CD14-positive monocyte (primary cell): Measurements from ENCODE around the gene SH3YL1. TPM values are rescaled to one million over a fixed set of nuclear protein-coding genes. Genes with fewer than 3 reads are reported as not detected.

ENCODE experiments used
- DNase-seq, 3 donors: peaks; one replicate each; pipeline ENCODE4 v3.0.0-alpha.2; 2011 to 2022
- H2AFZ ChIP-seq: 2 replicates; pipeline ENCODE4 v1.6.0; 2012; ENCODE audit warnings: mild to moderate bottlenecking, low read depth, low read length, inconsistent platforms; ENCODE audit not compliant: insufficient read depth, poor library complexity, severe bottlenecking
- H3K27ac ChIP-seq, 2 donors: 1 replicate in 1 of 2; 2 replicates in 1 of 2; pipeline ENCODE4 v1.5.1; 2012 to 2013; ENCODE audit warnings: low read length in 2 of 2, control low read depth in 1 of 2, inconsistent platforms in 1 of 2, low read depth in 1 of 2, mild to moderate bottlenecking in 1 of 2
- H3K27me3 ChIP-seq, 2 donors: one replicate each; pipeline versions ENCODE4 v1.6.0 to v1.6.1; 2011 to 2013; ENCODE audit warnings: low read length in 2 of 2; ENCODE audit not compliant: control insufficient read depth in 2 of 2, insufficient read depth in 2 of 2
- H3K36me3 ChIP-seq, 2 donors: replicated peaks in 1 of 2; 1 replicate in 1 of 2; 2 replicates in 1 of 2; pipeline versions ENCODE4 v1.5.1 to v1.6.1; 2012 to 2013; ENCODE audit warnings: low read length in 2 of 2, control low read depth in 1 of 2, inconsistent platforms in 1 of 2, mild to moderate bottlenecking in 1 of 2; ENCODE audit not compliant: insufficient read depth in 2 of 2, control insufficient read depth in 1 of 2
- H3K4me1 ChIP-seq, 2 donors: 1 replicate in 1 of 2; 2 replicates in 1 of 2; pipeline versions ENCODE4 v1.5.1 to v1.6.1; 2012 to 2013; ENCODE audit warnings: low read length in 2 of 2, control low read depth in 1 of 2, inconsistent platforms in 1 of 2, mild to moderate bottlenecking in 1 of 2, moderate library complexity in 1 of 2; ENCODE audit not compliant: insufficient read depth in 2 of 2, control insufficient read depth in 1 of 2
- H3K4me2 ChIP-seq: replicated peaks from 2 replicates; pipeline ENCODE3; 2012; ENCODE audit warnings: low read length, moderate library complexity, mild to moderate bottlenecking; ENCODE audit not compliant: poor library complexity, severe bottlenecking; ENCODE audit errors: extremely low read depth
- H3K4me3 ChIP-seq, 3 experiments: fragments of 200-600 bp in 1 of 3; sonication (generic) in 1 of 3; replicated peaks in 1 of 3; 1 replicate in 2 of 3; 2 replicates in 1 of 3; pipeline ENCODE4 v1.5.1; 2011 to 2013; ENCODE audit warnings: low read length in 3 of 3, mild to moderate bottlenecking in 3 of 3, control low read depth in 2 of 3, low read depth in 2 of 3, inconsistent platforms in 1 of 3, moderate library complexity in 1 of 3
- H3K79me2 ChIP-seq: 2 replicates; pipeline ENCODE4 v1.6.0; 2012; ENCODE audit warnings: mild to moderate bottlenecking, control low read depth, inconsistent platforms, low read length, moderate library complexity; ENCODE audit not compliant: insufficient read depth
- H3K9ac ChIP-seq: 2 replicates; pipeline ENCODE4 v1.6.0; 2017; ENCODE audit warnings: low read length, mild to moderate bottlenecking; ENCODE audit not compliant: insufficient read depth, poor library complexity, severe bottlenecking
- H3K9me3 ChIP-seq, 2 donors: replicated peaks in 1 of 2; 1 replicate in 1 of 2; 2 replicates in 1 of 2; pipeline versions ENCODE4 v1.5.1 to v1.6.1; 2012 to 2013; ENCODE audit warnings: low read length in 2 of 2, control low read depth in 1 of 2; ENCODE audit not compliant: control insufficient read depth in 1 of 2, insufficient read depth in 1 of 2
- H4K20me1 ChIP-seq: 2 replicates; pipeline ENCODE4 v1.6.0; 2012; ENCODE audit warnings: mild to moderate bottlenecking, low read length, control low read depth, moderate library complexity; ENCODE audit not compliant: insufficient read depth
- H3K27ac Mint-ChIP-seq, 7 donors: one replicate each; pipeline ENCODE4 v1.8.0; 2020; ENCODE audit warnings: mild to moderate bottlenecking in 7 of 7, mixed read lengths in 7 of 7, moderate library complexity in 6 of 7, inconsistent platforms in 2 of 7
- H3K27me3 Mint-ChIP-seq, 3 donors: one replicate each; pipeline ENCODE4 v1.8.0; 2021 to 2022; ENCODE audit warnings: low read depth in 3 of 3, mild to moderate bottlenecking in 3 of 3, mixed read lengths in 3 of 3, moderate library complexity in 3 of 3, inconsistent platforms in 1 of 3
- H3K36me3 Mint-ChIP-seq, 2 donors: one replicate each; pipeline ENCODE4 v1.8.0; 2020; ENCODE audit warnings: mixed read lengths in 2 of 2, inconsistent platforms in 1 of 2, mild to moderate bottlenecking in 1 of 2
- H3K4me1 Mint-ChIP-seq: one replicate; pipeline ENCODE4 v1.8.0; 2020; ENCODE audit warnings: mild to moderate bottlenecking, mixed read lengths
- H3K4me3 Mint-ChIP-seq, 2 donors: one replicate each; pipeline ENCODE4 v1.8.0; 2020; ENCODE audit warnings: mild to moderate bottlenecking in 2 of 2, mixed read lengths in 2 of 2, moderate library complexity in 1 of 2
- H3K9me3 Mint-ChIP-seq, 7 donors: one replicate each; pipeline ENCODE4 v1.8.0; 2020 to 2022; ENCODE audit warnings: mixed read lengths in 7 of 7, mild to moderate bottlenecking in 6 of 7, moderate library complexity in 6 of 7, inconsistent platforms in 2 of 7
- CTCF ChIP-seq: fragments of 200-600 bp; IDR thresholded peaks from one replicate; pipeline ENCODE4 v1.8.0; 2022; ENCODE audit warnings: antibody characterized with exemption, mild to moderate bottlenecking
- WGBS: methylation state at CpG from one replicate; pipeline ENCODE4 v1.1.5; 2013; ENCODE audit warnings: missing lambda C conversion rate; ENCODE audit not compliant: insufficient coverage; 5-methylcytosine and 5-hydroxymethylcytosine counted together
- intact Hi-C, 2 donors: fragments of 100-400 bp; cut with micrococcal nuclease; formaldehyde crosslinking; loops; one replicate each; pipeline versions ENCODE4 v1.15.0 to v1.15.1; 2023
- polyA plus RNA-seq, 3 donors: library from polyadenylated mRNA; depleted of rRNA in 1 of 3; unstranded in 2 of 3; stranded (reverse) in 1 of 3; fragments of 300-500 nt in 2 of 3; fragments of >200 nt in 1 of 3; fragmentation: Illumina TruSeq in 2 of 3; gene quantifications; 1 replicate in 2 of 3; 2 replicates in 1 of 3; pipeline ENCODE4 v1.2.3, GENCODE V29; 2012 to 2021

Gene SH3YL1
- polyA plus RNA-seq, 3 donors, result 2.4 to 11.7 (median 4.0) TPM

GRCh38 chr2:237878-238277 is 26.0 kb downstream of the SH3YL1 start:
- DNase-seq, result no peak
- peaks cover 19 to 21% of the 10 kb centered on the region in 2 donors for H3K36me3 Mint-ChIP-seq

DNA sequence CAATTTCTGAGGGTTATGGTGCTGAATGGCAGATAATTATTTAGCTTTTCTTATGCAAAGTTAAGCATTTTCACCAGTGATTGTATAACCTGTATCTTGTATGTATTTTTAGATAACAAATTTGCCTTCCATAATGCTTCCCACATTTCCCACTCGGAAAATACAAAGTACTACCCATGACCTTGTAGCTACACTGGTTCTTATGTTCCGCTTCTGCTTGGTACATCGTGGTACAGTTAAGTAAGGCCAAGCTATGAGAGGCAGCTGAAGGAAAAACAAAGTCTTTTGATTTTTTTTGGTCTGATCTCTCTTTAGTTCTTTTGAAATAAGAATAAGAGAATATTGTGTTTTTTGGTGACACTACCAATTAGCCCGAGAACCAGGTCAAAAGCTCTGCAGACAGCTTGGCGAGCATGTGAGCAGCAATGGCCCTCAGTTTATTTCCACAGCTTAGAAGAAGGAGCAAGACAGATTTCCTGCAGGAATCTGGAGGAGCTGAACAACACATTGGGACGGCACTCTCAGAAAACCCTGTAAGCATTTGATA is 26.8 kb downstream of the SH3YL1 start:
- Histone ChIP-seq H3K27me3 (no peaks in the 10 kb centered on the region), H3K9ac (no peak overlapping the region), H3K36me3 (no peaks in the 10 kb centered on the region), H3K4me1 (no peaks in the 10 kb centered on the region), H4K20me1 (no peaks in the 10 kb centered on the region), H3K9me3 (no peaks in the 10 kb centered on the region), H3K4me2 (no peak overlapping the region), H3K27ac (no peak overlapping the region), H3K4me3 (no peak overlapping the region), H3K79me2 (no peaks in the 10 kb centered on the region), H2AFZ (no peak overlapping the region)
- Mint-ChIP-seq H3K9me3 (peaks cover 0 to 5% (median 0%) of the 10 kb centered on the region in 7 donors), H3K4me3 (no peak overlapping the region), H3K36me3 (peaks cover 17 to 19% of the 10 kb centered on the region in 2 donors), H3K4me1 (no peaks in the 10 kb centered on the region), H3K27ac (no peak overlapping the region), H3K27me3 (peaks cover 0 to 3% (median 0%) of the 10 kb centered on the region in 3 donors)
- TF ChIP-seq CTCF, result no peak
- intact Hi-C loops, result no loop called here
- 97% methylated on average over 2 of the region's 6 CpGs for WGBS
- DNase-seq, result no peak

More at GRCh38 chr2:237878-238277, 26.0 kb downstream of the SH3YL1 start:
- peaks cover 0 to 5% (median under 1%) of the 10 kb centered on the region in 7 donors for H3K9me3 Mint-ChIP-seq
- no peaks in the 10 kb centered on the region for H3K36me3 ChIP-seq
- no peak overlapping the region for H2AFZ ChIP-seq
- no peak overlapping the region for H3K4me3 Mint-ChIP-seq
- no peaks in the 10 kb centered on the region for H3K4me1 ChIP-seq
- H3K79me2 ChIP-seq, result no peaks in the 10 kb centered on the region
- H4K20me1 ChIP-seq, result no peaks in the 10 kb centered on the region
- WGBS, result 8% methylated on average over 2 of the region's 6 CpGs
- H3K27me3 ChIP-seq, result no peaks in the 10 kb centered on the region
- H3K27ac ChIP-seq, result no peak overlapping the region
- no peak overlapping the region for H3K27ac Mint-ChIP-seq
- H3K27me3 Mint-ChIP-seq, result peaks cover 0 to 3% (median 0%) of the 10 kb centered on the region in 3 donors
- intact Hi-C loops, result no loop called here
- TF ChIP-seq CTCF, result no peak
- H3K4me2 ChIP-seq, result no peak overlapping the region
- H3K9me3 ChIP-seq, result no peaks in the 10 kb centered on the region
- no peaks in the 10 kb centered on the region for H3K4me1 Mint-ChIP-seq
- H3K4me3 ChIP-seq, result no peak overlapping the region
- H3K9ac ChIP-seq, result no peak overlapping the region
